Measurements from ENCODE around the gene CAV1. TPM values are rescaled to one million over a fixed set of nuclear protein-coding genes. Genes with fewer than 3 reads are reported as not detected.
A peak's percentile ranks its signal among the peaks of the same experiment; 100 is the strongest.
"Not testable (repeated sequence)": the region's sequence is repeated elsewhere in the genome, so short reads cannot be mapped to it uniquely, and the experiment has no call there.

The CAV1 gene
- polyA plus RNA-seq (2013, experiment 1 of 2) = 14.7 TPM
- polyA plus RNA-seq (2013, experiment 2 of 2) = 12.9 TPM

GRCh38 chr7:116524609-116525297 lies at the start of gene CAV1:
CAV1 (plus strand) TSS chr7:116525036; CDS start chr7:116525063, 27 bp downstream.
- under 1% methylated on average over 42 of the region's 42 CpGs for WGBS
- H3K36me3 ChIP-seq (ENCODE audit: insufficient read depth, low read length) = peaks cover 7% of the 10 kb centered on the region; the same call in 1 of the 2 replicates
- no peaks in the 10 kb centered on the region for H3K9me3 ChIP-seq (ENCODE audit: insufficient read depth, low read depth, low read length)
- peak within 1 kb of the TSS; percentile 71 for H3K4me3 ChIP-seq (ENCODE audit: low read length)
- peak within 1 kb of the TSS; percentile 77 for H3K9ac ChIP-seq (ENCODE audit: low read depth, low read length)
- H3K4me1 ChIP-seq (ENCODE audit: insufficient read depth, low read length) = peaks cover 54% of the 10 kb centered on the region
- peaks cover 31% of the 10 kb centered on the region for H3K27me3 ChIP-seq (ENCODE audit: insufficient read depth, low read length)
- H3K27ac ChIP-seq (ENCODE audit: low read depth, low read length) = peak within 1 kb of the TSS; percentile 74

DNA sequence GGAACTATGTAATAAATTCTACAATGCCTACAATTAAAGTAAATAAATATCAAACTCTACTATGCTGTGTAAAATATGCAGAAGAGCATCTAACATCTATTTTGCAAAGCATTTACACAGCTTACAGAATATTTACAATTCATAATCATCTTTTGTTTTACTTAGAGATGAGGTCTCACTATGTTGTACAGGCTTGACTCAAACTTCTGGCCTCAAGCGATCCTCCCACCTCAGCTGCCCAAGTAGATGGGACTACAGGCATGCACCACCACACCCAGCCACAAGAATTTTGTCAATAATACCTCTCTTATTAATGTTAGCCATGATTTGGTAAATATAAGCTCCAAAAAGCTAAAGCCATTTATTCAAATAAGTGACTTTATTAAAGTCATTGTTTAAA lies 47.2 kb upstream of the CAV1 start:
- H3K36me3 ChIP-seq (ENCODE audit: insufficient read depth, low read length) = no peaks in the 10 kb centered on the region
- peaks cover 4% of the 10 kb centered on the region; the same call in 1 of the 2 replicates for H3K4me1 ChIP-seq (ENCODE audit: insufficient read depth, low read length)
- WGBS = 86% methylated on average over 1 of the region's 1 CpG
- 0 out of 2 replicates have a peak, but pooled peaks cover 3% of the 10 kb centered on the region for H3K9me3 ChIP-seq (ENCODE audit: insufficient read depth, low read depth, low read length)
- H3K9ac ChIP-seq (ENCODE audit: low read depth, low read length) = no peak overlapping the region
- H3K27ac ChIP-seq (ENCODE audit: low read depth, low read length) = no peak overlapping the region
- no peaks in the 10 kb centered on the region for H3K27me3 ChIP-seq (ENCODE audit: insufficient read depth, low read length)
- H3K4me3 ChIP-seq (ENCODE audit: low read length) = no peak overlapping the region

- Histone ChIP-seq H3K4me3 (ENCODE audit: low read length) (no peak overlapping the region), H3K9me3 (ENCODE audit: insufficient read depth, low read depth, low read length) (0 out of 2 replicates have a peak, but pooled peaks cover 3% of the 10 kb centered on the region), H3K9ac (ENCODE audit: low read depth, low read length) (no peak overlapping the region), H3K27me3 (ENCODE audit: insufficient read depth, low read length) (no peaks in the 10 kb centered on the region), H3K36me3 (ENCODE audit: insufficient read depth, low read length) (no peaks in the 10 kb centered on the region), H3K27ac (ENCODE audit: low read depth, low read length) (no peak overlapping the region), H3K4me1 (ENCODE audit: insufficient read depth, low read length) (peaks cover 4% of the 10 kb centered on the region; the same call in 1 of the 2 replicates)
- 78% methylated on average over 1 of the region's 2 CpGs for WGBS
Measured at GRCh38 chr7:116478834-116479233, 46.0 kb upstream of the CAV1 start.

DNA sequence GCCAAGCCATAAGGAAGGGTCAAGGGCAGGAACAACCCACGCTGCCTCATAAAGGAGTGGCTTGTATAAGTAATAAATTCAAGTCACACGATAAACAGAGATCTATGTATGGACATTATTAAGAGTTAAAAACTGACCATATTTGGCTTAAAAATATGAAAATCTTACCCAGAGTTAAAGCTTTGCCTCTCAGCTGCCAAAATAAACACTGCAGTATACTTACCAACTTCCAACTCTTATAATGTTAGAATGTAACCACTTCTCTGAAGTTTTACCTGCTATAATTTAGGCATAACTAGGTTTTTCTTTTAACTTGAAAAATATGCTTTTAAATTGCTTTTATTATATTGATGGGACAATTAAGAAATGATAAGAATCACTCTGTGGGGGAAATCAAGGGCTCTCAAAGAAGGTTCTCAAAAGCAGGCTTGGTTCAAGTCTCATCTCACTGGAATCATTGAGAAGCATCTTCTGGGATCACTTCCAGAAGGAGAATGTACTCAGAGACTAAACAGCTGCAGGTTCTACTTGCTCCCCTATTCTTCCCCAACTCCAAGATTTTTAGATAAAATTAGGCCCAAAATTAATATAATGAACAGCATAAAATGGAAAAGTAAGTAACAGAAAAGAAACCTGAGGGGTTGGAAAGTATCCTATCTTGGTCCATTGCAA lies 41.4 kb upstream of the CAV1 start:
- Histone ChIP-seq H3K9ac (ENCODE audit: low read depth, low read length) (no peak overlapping the region), H3K9me3 (ENCODE audit: insufficient read depth, low read depth, low read length) (no peaks in the 10 kb centered on the region), H3K4me1 (ENCODE audit: insufficient read depth, low read length) (no peaks in the 10 kb centered on the region), H3K27ac (ENCODE audit: low read depth, low read length) (no peak overlapping the region), H3K4me3 (ENCODE audit: low read length) (no peak overlapping the region), H3K27me3 (ENCODE audit: insufficient read depth, low read length) (no peaks in the 10 kb centered on the region), H3K36me3 (ENCODE audit: insufficient read depth, low read length) (no peaks in the 10 kb centered on the region)
- WGBS = 95% methylated on average over 2 of the region's 2 CpGs

GRCh38 chr7:116484389-116484788 lies 40.4 kb upstream of the CAV1 start:
- not testable (repeated sequence) for H3K27ac ChIP-seq (ENCODE audit: low read depth, low read length); H3K36me3 ChIP-seq (ENCODE audit: insufficient read depth, low read length); H3K27me3 ChIP-seq (ENCODE audit: insufficient read depth, low read length); H3K9me3 ChIP-seq (ENCODE audit: insufficient read depth, low read depth, low read length); H3K4me1 ChIP-seq (ENCODE audit: insufficient read depth, low read length); H3K4me3 ChIP-seq (ENCODE audit: low read length); H3K9ac ChIP-seq (ENCODE audit: low read depth, low read length)
- WGBS = 95% methylated on average over 3 of the region's 4 CpGs

DNA sequence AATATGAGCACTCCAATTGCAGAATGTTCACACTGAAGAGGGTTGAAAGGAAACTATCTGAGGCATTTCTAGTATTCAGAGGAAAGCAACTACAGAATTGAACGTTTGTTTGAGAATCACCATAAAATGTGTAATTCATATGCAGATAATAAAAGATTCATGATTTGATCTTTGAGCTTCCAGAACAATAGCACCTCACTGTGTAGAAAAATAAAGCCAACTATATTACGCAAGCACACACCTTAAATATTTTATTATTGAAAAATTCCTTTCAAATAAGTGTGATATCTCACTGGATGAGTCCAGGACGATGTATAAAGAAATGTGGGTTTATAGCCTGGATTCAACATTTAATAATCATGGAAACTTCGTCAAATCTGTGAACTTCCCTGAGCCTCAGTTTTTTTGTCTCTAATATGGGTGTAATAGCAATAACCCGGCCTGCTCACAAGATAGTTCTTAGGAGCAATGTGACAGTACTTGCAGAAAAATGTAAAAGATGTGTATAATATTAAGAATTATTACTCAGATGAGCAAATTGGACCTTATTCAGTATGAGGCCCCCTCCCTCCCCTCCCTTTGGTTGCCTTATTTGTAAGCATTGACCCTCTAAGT lies 36.8 kb upstream of the CAV1 start:
- no peaks in the 10 kb centered on the region for H3K36me3 ChIP-seq (ENCODE audit: insufficient read depth, low read length)
- H3K9ac ChIP-seq (ENCODE audit: low read depth, low read length) = no peak overlapping the region
- no peaks in the 10 kb centered on the region for H3K27me3 ChIP-seq (ENCODE audit: insufficient read depth, low read length)
- WGBS = 88% methylated on average over 4 of the region's 5 CpGs
- no peaks in the 10 kb centered on the region for H3K9me3 ChIP-seq (ENCODE audit: insufficient read depth, low read depth, low read length)
- no peaks in the 10 kb centered on the region for H3K4me1 ChIP-seq (ENCODE audit: insufficient read depth, low read length)
- no peak overlapping the region for H3K4me3 ChIP-seq (ENCODE audit: low read length)
- no peak overlapping the region for H3K27ac ChIP-seq (ENCODE audit: low read depth, low read length)

DNA sequence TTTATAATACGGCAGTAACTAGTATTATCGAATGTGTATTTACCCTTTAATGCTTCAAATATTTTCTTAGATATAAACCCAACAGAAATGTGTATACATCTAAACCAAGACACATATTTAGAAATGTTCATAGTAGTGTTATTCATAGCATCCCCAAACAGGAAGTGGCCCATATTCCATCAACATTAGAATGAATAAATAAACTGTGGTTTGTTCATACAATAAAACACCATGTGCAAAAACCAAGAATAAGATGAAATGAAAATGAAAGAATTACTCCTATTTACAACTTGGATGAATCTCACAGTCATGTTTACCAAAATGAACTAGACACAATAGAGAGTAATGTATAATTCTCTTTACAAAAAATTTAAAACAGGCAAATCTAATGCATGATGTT lies 34.5 kb upstream of the CAV1 start:
- WGBS = no CpG with 5 or more reads among the region's 2 CpGs
- Histone ChIP-seq H3K27ac (ENCODE audit: low read depth, low read length) (no peak overlapping the region), H3K36me3 (ENCODE audit: insufficient read depth, low read length) (no peaks in the 10 kb centered on the region), H3K9me3 (ENCODE audit: insufficient read depth, low read depth, low read length) (no peaks in the 10 kb centered on the region), H3K4me3 (ENCODE audit: low read length) (no peak overlapping the region), H3K9ac (ENCODE audit: low read depth, low read length) (no peak overlapping the region), H3K4me1 (ENCODE audit: insufficient read depth, low read length) (no peaks in the 10 kb centered on the region), H3K27me3 (ENCODE audit: insufficient read depth, low read length) (no peaks in the 10 kb centered on the region)

DNA sequence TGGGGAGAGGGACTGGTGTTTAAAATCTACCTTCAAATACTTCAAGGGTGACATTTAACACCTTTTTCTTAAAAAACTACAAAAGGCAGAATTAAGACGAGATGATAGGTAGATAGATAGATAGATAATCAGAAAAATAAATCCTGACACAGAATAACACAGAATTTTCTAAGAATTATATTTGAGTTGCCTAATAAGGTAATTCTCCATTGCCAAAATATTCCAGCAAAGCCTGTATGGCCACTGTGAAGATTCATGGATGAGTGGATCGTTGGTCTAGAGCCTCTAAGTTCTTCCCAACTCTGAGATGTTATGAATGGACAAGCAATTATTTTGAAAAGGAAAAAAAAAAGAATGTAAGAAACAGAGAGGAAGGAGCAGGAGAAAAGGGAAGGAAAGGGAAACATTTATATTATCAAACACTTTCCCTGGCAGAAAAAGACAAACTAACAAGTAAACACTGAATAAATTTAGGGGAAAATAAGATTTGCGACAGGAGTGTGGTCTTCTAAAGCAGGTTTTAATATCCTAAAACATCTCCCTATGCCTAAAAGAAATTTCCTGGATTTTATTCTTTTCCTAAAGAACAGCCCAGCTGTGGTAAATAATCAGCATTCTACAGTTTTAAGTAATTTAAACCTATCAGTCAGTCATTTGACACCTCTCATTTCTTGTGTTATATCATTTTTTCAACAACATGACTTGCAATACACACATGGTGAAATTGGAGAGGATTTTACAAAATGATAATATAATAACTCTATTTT lies 32.8 kb upstream of the CAV1 start:
- Histone ChIP-seq H3K4me3 (ENCODE audit: low read length) (no peak overlapping the region), H3K4me1 (ENCODE audit: insufficient read depth, low read length) (no peaks in the 10 kb centered on the region), H3K9ac (ENCODE audit: low read depth, low read length) (no peak overlapping the region), H3K36me3 (ENCODE audit: insufficient read depth, low read length) (no peaks in the 10 kb centered on the region), H3K27me3 (ENCODE audit: insufficient read depth, low read length) (no peaks in the 10 kb centered on the region), H3K9me3 (ENCODE audit: insufficient read depth, low read depth, low read length) (no peaks in the 10 kb centered on the region), H3K27ac (ENCODE audit: low read depth, low read length) (no peak overlapping the region)
- 71% methylated on average over 2 of the region's 3 CpGs for WGBS

- H3K4me1 ChIP-seq (ENCODE audit: insufficient read depth, low read length) = no peaks in the 10 kb centered on the region
- H3K4me3 ChIP-seq (ENCODE audit: low read length) = no peak overlapping the region
- WGBS = 95% methylated on average over 3 of the region's 3 CpGs
- H3K27ac ChIP-seq (ENCODE audit: low read depth, low read length) = no peak overlapping the region
- H3K9ac ChIP-seq (ENCODE audit: low read depth, low read length) = no peak overlapping the region
- no peaks in the 10 kb centered on the region for H3K36me3 ChIP-seq (ENCODE audit: insufficient read depth, low read length)
- H3K9me3 ChIP-seq (ENCODE audit: insufficient read depth, low read depth, low read length) = no peaks in the 10 kb centered on the region
- H3K27me3 ChIP-seq (ENCODE audit: insufficient read depth, low read length) = no peaks in the 10 kb centered on the region
Measured at GRCh38 chr7:116492654-116493109, 32.2 kb upstream of the CAV1 start.

DNA sequence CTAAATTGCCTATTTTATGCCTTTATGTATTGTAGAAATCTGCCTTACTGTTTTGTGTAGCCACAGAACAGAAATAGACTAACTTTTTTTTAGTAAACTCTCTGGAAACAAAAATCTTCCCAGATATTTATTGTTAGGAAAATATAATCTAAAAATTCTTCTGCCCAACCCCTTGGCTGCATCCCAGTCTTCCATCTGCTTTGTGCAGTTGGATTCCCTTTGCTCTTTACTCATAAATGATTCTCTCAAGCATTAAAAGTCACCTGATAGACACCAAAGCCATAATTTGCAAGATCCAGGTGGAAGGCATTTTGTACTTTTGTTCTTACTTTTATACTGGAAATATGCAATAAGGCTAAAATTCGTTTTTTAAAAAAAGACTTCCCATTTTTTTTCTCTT lies 31.4 kb upstream of the CAV1 start:
- H3K27me3 ChIP-seq (ENCODE audit: insufficient read depth, low read length) = peaks cover 3% of the 10 kb centered on the region; the same call in 1 of the 2 replicates
- H3K4me3 ChIP-seq (ENCODE audit: low read length) = no peak overlapping the region
- H3K9me3 ChIP-seq (ENCODE audit: insufficient read depth, low read depth, low read length) = no peaks in the 10 kb centered on the region
- no peak overlapping the region for H3K9ac ChIP-seq (ENCODE audit: low read depth, low read length)
- no peaks in the 10 kb centered on the region for H3K36me3 ChIP-seq (ENCODE audit: insufficient read depth, low read length)
- no peak overlapping the region for H3K27ac ChIP-seq (ENCODE audit: low read depth, low read length)
- no peaks in the 10 kb centered on the region for H3K4me1 ChIP-seq (ENCODE audit: insufficient read depth, low read length)
- WGBS = no CpG with 5 or more reads among the region's 1 CpG
